Urothelium cell line (cell line): ENCODE data around the gene MYBPC1.

ENCODE experiments used
- DNase-seq: peaks from one replicate; pipeline ENCODE4 v3.0.0; 2011; ENCODE audit warnings: low spot score, mixed read lengths
- FAIRE-seq: peaks from 2 replicates; lab custom pipeline; 2011; peaks lifted over from hg19 to GRCh38; lab: Jason Lieb, UNC

The MYBPC1 gene

DNA sequence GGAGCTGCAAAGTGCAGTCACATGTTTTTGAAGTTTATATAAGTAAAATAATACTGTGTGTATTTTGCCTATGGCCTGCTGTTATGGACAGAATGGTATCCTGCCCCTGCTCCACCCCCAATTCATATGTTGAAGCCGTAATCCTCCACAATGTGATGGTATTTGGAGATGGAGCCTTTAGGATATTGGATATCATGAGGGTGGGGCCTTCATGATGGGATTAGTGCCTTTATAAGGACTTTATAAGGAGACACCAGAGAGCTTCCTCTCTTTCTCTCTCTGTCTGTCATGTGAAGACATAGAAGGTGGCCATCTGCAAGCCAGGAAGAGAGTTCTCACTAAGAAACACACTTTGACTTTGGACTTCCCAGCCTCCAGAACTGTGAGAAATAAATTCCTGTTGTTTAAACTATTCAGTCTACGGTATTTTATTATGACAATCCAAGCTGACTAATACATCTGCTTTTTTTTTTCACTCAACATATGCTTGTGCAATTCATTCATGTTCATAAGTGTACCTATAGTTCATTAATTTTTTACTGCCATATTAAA, 99.6 kb downstream of the MYBPC1 start:
- no peak for DNase-seq
- no peak for FAIRE-seq

- FAIRE-seq (no peak), DNase-seq (no peak)
Measured at GRCh38 chr12:101694986-101695385, 100.2 kb downstream of the MYBPC1 start.

- FAIRE-seq = no peak
- DNase-seq = no peak
Measured at GRCh38 chr12:101695706-101696105, 100.9 kb downstream of the MYBPC1 start.

DNA sequence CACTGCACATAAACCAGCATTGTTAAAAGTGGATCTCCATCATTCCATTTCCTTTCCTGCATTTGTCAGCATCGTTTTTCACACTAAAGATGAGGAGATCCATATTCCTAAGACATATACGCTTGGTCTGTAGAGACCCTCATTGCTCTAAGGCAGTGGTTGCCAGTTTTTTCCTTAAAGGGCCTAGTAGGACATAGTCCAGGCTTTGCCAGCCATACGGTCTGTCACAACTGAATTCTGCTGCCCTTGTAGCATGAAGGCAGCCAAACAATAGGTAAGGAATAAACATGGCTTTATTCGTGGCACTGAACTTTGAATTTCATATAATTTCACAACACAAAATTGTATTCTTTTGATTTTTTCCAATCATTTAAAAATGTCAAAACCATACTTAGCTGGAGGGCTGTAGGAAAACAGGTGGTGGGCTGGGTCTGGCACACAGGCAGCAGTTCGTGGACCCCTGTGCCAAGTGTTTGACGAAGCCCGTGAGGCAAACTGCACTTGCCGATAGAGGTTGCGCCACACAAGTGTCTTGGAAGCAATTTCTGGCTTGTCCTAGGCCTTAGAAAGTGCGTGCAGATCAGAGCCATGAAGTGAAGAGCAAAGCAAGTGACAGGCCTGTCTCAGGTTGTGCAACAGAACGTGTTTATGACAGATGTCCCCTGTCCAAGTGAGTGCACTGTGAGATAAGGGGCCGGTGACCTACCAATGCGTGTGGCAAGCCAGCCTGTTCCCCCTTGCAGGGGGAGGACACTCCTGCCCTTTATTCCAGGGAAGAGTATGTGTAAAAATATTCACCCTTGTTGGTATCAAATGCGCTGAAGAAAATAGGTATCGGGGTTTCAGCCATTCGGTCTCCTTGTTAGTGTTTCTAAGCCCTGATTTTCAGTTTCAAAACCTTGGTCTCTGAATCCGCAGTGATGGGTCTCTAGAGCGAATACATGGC, 101.8 kb downstream of the MYBPC1 start:
- FAIRE-seq (no peak), DNase-seq (no peak)

GRCh38 chr12:101697197-101697929, 102.6 kb downstream of the MYBPC1 start, which contains the start of gene CHPT1:
Gene CHPT1, plus strand, starts transcription at chr12:101697640. Its CDS starts 222 bp downstream, at chr12:101697862.
- FAIRE-seq (no peak), DNase-seq (peak; percentile 52)

GRCh38 chr12:101697930-101698799, 103.4 kb downstream of the MYBPC1 start:
- FAIRE-seq (no peak), DNase-seq (peak; percentile 12)

DNA sequence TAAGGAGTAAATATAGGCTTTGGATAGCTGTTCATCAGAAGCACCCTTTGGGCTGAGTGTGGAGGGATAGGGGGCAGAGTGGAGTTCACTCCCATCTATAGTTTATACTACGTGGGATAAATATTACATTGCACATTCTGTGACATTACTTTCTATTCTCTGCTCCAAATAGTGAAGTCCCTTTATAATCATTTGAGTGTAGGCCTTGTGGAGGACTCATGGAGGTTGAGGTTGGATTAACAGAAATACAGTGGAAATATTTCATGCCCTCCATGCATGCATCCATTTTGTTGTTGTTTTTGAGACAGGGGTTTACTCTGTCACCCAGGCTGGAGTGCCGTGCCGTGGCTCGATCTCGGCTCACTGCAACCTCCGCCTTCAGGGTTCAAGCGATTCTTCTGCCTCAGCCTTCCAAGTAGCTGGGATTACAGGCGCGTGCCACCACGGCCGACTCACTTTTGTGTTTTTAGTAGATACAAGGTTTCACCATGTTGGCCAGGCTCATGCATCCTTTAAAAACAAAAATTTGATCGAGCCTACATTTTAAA, 104.1 kb downstream of the MYBPC1 start:
- no peak for FAIRE-seq
- DNase-seq = peak; percentile 5

- FAIRE-seq (no peak), DNase-seq (no peak)
Measured at GRCh38 chr12:101700299-101700820, 105.6 kb downstream of the MYBPC1 start.

DNA sequence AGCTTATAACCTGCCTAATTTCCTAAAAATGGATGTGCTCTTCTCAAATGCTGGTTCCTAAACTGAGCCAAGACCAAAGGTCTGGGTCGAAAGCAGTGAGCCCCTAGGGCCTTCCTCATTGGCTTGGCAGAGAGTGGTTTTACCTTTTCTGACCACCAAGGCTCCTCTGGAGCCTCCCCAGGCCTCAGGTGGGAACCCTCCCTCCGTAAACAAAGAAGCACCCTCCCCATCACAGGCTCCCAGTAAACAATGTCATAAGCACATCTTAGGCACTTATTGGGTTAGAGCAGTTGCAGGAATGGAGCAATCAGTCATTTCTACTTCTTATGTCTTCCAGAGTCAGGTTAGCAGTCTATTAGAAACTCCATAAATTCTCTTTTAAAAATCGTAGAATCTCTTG, 108.7 kb downstream of the MYBPC1 start:
- FAIRE-seq (no peak), DNase-seq (no peak)

DNA sequence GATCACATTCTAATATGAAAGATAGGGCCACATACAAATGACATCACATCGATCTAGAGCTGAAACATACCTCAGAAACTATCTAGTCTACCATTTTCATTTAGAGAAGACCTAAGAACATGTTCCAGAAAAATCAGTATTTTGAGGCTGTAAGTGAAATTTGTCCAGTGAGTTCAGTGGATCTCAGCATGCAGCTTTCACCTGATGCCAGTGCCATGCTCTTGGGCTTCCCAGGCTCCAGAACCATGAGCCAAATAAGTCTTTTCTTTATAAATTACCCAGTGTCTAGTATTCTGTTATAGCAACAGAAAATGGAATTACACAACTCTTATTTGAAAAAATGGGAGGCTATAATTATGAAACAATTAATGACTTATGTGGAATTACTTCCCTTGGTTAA, 111.6 kb downstream of the MYBPC1 start:
- FAIRE-seq (no peak), DNase-seq (no peak)

GRCh38 chr12:101707131-101707782, 112.5 kb downstream of the MYBPC1 start:
- DNase-seq (no peak), FAIRE-seq (no peak)

GRCh38 chr12:101710288-101710687, 115.5 kb downstream of the MYBPC1 start:
- DNase-seq = no peak
- FAIRE-seq = no peak

GRCh38 chr12:101713059-101713682, 118.4 kb downstream of the MYBPC1 start:
- FAIRE-seq = no peak
- DNase-seq = no peak

DNA sequence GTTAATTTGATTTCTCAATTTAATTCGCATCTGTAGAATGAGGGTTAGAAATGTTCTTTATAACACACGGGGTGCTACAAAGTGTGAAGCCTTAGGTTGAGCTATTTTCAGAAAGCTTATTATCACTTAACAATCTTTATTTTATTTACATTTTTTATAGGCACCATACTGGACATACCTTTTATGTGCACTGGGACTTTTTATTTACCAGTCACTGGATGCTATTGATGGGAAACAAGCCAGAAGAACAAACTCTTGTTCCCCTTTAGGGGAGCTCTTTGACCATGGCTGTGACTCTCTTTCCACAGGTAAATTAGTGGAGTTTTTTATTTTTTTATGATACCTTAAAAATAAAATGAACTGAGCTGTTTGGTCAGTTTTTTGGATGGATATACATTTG, 119.2 kb downstream of the MYBPC1 start:
- FAIRE-seq (no peak), DNase-seq (no peak)

GRCh38 chr12:101714877-101715444, 120.2 kb downstream of the MYBPC1 start:
- FAIRE-seq = no peak
- no peak for DNase-seq

DNA sequence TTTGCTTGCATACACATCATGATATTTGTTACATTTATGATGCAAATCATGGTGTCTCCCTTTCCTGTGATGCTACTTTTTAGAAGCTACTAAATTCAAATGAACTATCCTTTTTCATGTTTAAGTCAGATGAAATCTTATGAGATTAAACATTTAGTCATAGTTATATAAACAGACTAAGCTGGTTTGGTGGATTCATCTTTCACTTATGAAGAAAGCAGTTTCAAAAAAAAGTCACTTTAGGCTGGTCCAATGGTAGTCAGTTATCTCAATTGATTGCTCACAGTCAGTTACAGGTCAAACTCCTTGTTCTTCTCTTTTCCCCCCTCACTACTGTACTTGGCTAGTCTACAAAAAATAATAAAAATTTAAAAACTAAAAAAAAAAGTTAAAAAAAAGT, 124.8 kb downstream of the MYBPC1 start:
- DNase-seq (no peak), FAIRE-seq (no peak)

DNA sequence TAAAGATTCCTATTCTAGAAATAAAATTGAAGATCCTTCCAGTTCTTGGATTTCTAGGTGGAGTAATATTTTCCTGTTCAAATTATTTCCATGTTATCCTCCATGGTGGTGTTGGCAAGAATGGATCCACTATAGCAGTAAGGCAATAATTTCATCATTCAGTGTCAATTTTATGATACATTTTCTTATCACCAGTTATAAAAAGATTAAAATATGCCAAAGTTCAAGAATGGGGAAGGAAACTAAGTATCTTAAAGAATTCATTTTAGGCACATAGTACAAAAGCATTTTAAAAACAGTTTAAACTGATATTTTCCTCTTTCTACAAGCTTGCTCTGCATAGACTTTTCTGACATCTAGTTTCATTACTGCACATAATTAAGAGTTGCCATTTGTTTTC, 125.3 kb downstream of the MYBPC1 start:
- no peak for FAIRE-seq
- DNase-seq = no peak

DNA sequence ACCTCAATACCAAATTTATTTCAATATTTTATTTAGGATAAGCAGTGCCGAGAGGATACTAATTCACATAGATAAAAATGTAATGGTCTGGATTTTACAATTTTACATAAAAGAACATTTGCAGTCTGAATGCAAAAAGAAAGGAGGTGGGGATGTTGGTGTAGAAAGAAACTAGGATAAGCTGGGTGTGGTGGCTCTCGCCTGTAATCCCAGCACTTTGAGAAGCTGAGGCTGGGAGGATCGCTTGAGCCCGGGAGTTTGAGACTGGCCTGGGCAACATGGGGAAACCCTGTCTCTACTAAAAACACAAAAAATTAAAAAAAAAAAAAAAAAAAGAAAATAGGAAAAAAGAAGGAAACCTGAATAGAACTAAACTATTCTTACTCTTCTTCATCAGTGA, 127.6 kb downstream of the MYBPC1 start:
- no peak for DNase-seq
- no peak for FAIRE-seq

DNA sequence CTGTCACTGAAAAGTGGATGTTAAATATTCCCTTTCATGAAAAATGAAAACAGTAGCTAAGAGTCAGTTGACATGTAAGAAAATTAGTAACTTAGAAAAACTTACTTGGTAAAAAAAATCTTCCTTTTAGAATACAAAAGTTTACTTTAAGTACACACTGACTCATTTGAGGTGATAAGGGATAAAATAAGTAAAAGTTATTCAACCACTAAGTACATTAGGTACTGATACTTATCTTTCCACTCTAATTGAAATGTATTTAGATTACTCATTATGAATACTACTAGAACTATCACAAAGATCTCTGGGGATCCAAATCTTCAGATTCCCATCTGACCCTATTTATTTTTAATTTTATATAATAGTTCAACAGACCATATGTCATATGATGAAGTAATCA, 132.3 kb downstream of the MYBPC1 start:
- no peak for DNase-seq
- FAIRE-seq = no peak
